SK-N-MC (cell line): ENCODE results near the gene ASZ1.

ENCODE experiments used
- DNase-seq: peaks from one replicate; pipeline ENCODE4 v3.0.0-alpha.2; 2011; ENCODE audit warnings: low read depth, low spot score
- H3K27ac ChIP-seq: fragments of 200-600 bp; sonication (generic); 2 replicates; pipeline ENCODE4 v1.5.1; 2016; ENCODE audit warnings: mixed run types
- H3K36me3 ChIP-seq: fragments of 200-600 bp; sonication (generic); 2 replicates; pipeline ENCODE4 v1.6.1; 2017; ENCODE audit warnings: antibody characterized with exemption, low read length, mixed read lengths; ENCODE audit not compliant: insufficient read depth
- H3K4me3 ChIP-seq: fragments of 200-600 bp; sonication (generic); 2 replicates; pipeline ENCODE4 v1.5.1; 2016
- H3K9ac ChIP-seq: fragments of 200-600 bp; sonication (generic); 2 replicates; pipeline ENCODE4 v1.8.0; 2017; ENCODE audit warnings: mixed run types, mixed read lengths; ENCODE audit not compliant: insufficient read length
- H3K9me3 ChIP-seq: fragments of 200-600 bp; sonication (generic); 2 replicates; pipeline ENCODE4 v1.6.1; 2017; ENCODE audit warnings: low read depth, mild to moderate bottlenecking, antibody characterized with exemption, low read length, moderate library complexity, mixed read lengths
- EZH2 ChIP-seq: fragments of 200-600 bp; sonication (generic); IDR thresholded peaks from one replicate; pipeline ENCODE4 v1.6.1; 2017; ENCODE audit warnings: antibody characterized with exemption
- FOXP2 ChIP-seq: optimal IDR thresholded peaks from 2 replicates; pipeline ENCODE3; 2011; ENCODE audit warnings: mild to moderate bottlenecking, moderate library complexity; ENCODE audit not compliant: insufficient read depth; ENCODE audit errors: extremely low read length, control extremely low read depth
- POLR2AphosphoS5 ChIP-seq: IDR thresholded peaks from 2 replicates; pipeline ENCODE4 v1.6.1; 2012; ENCODE audit warnings: mild to moderate bottlenecking, low read depth, low read length, borderline replicate concordance

ASZ1 gene

DNA sequence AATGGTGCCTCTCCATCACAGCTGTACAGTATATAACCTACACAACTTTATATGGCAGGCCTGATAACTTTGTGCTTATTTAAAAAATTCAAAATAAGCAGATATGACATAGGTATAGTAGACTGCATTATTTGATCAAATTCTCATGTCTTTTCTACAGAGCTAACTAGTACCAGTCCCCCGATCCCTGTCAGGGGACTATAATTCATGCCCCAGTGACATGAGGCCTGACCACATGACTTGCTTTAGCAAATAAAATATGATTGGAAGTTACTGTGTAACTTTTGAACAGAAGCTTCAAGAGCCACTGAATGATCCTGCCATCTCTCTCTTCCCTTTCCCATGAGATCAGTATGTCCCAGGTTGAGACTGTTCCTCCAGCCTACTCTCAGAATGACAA lies 55.2 kb downstream of the ASZ1 start:
- DNase-seq, result no peak
- H3K9me3 ChIP-seq, result no peaks in the 10 kb centered on the region
- no peaks in the 10 kb centered on the region for H3K36me3 ChIP-seq
- TF ChIP-seq POLR2AphosphoS5 (no peak), EZH2 (no peak), FOXP2 (no peak)
- H3K27ac ChIP-seq, result no peak overlapping the region
- no peak overlapping the region for H3K4me3 ChIP-seq
- no peak overlapping the region for H3K9ac ChIP-seq

GRCh38 chr7:117364339-117365080 lies 62.8 kb downstream of the ASZ1 start:
- Histone ChIP-seq H3K27ac (no peak overlapping the region), H3K9ac (no peak overlapping the region), H3K4me3 (no peak overlapping the region), H3K9me3 (no peaks in the 10 kb centered on the region), H3K36me3 (no peaks in the 10 kb centered on the region)
- DNase-seq, result no peak
- TF ChIP-seq EZH2 (no peak), POLR2AphosphoS5 (no peak), FOXP2 (no peak)

DNA sequence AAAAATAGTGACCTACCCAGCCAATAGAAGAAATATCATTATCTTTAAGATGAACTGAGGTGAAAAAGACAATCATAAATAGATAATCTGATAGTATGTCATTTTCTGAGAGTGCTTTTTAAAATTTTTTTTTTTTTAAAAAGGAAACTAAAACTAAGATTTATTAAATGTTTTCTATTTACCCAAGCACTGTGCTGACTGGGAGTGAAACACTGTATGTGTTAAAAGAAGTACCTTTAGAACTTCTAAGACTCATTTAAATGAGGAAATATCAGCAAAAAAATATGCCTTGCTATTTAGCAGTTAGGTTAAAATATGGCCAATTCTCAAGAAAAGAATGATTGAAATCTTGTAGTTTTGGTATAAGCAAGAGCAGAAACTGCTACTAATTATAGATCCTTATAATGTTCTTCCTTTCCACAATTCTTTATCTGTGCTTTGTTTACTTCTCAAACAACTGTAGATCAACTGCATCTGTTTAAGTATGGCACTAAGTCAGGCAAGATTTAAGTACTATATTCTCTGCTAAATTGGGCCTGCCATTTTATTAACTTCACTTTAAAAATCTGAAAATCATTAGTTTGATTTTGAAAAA lies 64.9 kb downstream of the ASZ1 start:
- no peak for DNase-seq
- TF ChIP-seq EZH2 (no peak), POLR2AphosphoS5 (no peak), FOXP2 (no peak)
- no peak overlapping the region for H3K9ac ChIP-seq
- H3K27ac ChIP-seq, result no peak overlapping the region
- no peaks in the 10 kb centered on the region for H3K36me3 ChIP-seq
- no peaks in the 10 kb centered on the region for H3K9me3 ChIP-seq
- H3K4me3 ChIP-seq, result no peak overlapping the region

GRCh38 chr7:117350027-117350426 lies 77.3 kb downstream of the ASZ1 start:
- H3K9ac ChIP-seq, result no peak overlapping the region
- H3K36me3 ChIP-seq, result no peaks in the 10 kb centered on the region
- no peak for DNase-seq
- H3K9me3 ChIP-seq, result no peaks in the 10 kb centered on the region
- TF ChIP-seq FOXP2 (no peak), EZH2 (no peak), POLR2AphosphoS5 (no peak)
- H3K4me3 ChIP-seq, result no peak overlapping the region
- no peak overlapping the region for H3K27ac ChIP-seq

DNA sequence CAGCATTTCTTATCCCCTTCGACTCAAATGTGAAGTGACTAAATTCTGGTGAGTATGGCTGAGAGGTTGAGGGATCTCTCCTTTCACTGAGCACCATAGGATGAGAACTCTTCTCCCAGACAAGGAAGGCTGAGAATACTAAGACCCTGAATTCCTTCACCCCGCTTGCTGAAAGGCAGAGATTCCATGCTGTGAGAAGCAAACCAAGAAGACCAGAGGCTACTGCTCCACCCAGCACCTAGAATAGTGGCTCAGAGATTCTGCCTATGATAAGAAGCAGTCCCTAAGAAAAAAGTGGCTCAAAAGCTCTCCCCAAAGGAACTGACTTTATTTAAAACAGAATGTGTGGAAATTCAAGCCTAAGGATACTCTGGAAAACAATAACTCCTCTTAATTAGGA lies 77.7 kb downstream of the ASZ1 start:
- TF ChIP-seq POLR2AphosphoS5, result no peak
- TF ChIP-seq FOXP2, result no peak
- TF ChIP-seq EZH2, result no peak
- no peak overlapping the region for H3K9ac ChIP-seq
- no peak overlapping the region for H3K4me3 ChIP-seq
- no peaks in the 10 kb centered on the region for H3K36me3 ChIP-seq
- no peak overlapping the region for H3K27ac ChIP-seq
- no peak for DNase-seq
- no peaks in the 10 kb centered on the region for H3K9me3 ChIP-seq

GRCh38 chr7:117347962-117348672 lies 79.2 kb downstream of the ASZ1 start:
- TF ChIP-seq POLR2AphosphoS5 (no peak), FOXP2 (no peak)
- no peak overlapping the region for H3K27ac ChIP-seq
- no peaks in the 10 kb centered on the region for H3K9me3 ChIP-seq
- no peak for DNase-seq
- no peak overlapping the region for H3K9ac ChIP-seq
- no peak overlapping the region for H3K4me3 ChIP-seq
- H3K36me3 ChIP-seq, result no peaks in the 10 kb centered on the region

DNA sequence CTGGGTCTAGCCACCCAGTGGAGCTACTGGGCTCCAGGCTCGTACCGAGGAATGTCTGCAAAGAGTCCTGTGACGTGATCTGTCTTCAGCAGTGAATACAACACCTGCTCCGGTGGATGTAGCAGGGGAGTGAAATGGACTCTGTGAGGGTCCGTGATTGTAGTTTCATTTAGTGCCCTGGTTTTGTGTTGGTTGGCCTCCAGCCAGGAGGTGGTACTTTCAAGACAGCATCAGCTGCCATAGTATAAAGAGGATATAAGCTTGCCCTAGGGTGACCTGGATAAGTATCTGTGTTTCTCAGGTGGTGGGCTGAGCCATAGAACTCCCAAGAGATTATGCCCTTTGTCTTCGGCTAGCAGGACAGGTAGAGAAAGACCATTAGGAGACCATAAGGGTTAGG lies 79.8 kb downstream of the ASZ1 start:
- H3K27ac ChIP-seq, result no peak overlapping the region
- TF ChIP-seq EZH2 (no peak), POLR2AphosphoS5 (no peak), FOXP2 (no peak)

GRCh38 chr7:117346161-117346560 lies 81.1 kb downstream of the ASZ1 start:
- no peaks in the 10 kb centered on the region for H3K36me3 ChIP-seq
- H3K4me3 ChIP-seq, result no peak overlapping the region
- no peak overlapping the region for H3K9ac ChIP-seq
- TF ChIP-seq FOXP2 (no peak), POLR2AphosphoS5 (no peak), EZH2 (no peak)
- no peak for DNase-seq
- H3K9me3 ChIP-seq, result no peaks in the 10 kb centered on the region
- no peak overlapping the region for H3K27ac ChIP-seq

More for the DNA sequence above, 79.8 kb downstream of the ASZ1 start:
- Histone ChIP-seq H3K9me3 (no peaks in the 10 kb centered on the region), H3K36me3 (no peaks in the 10 kb centered on the region), H3K4me3 (no peak overlapping the region), H3K9ac (no peak overlapping the region)
- DNase-seq, result no peak
